Ovary (tissue), 9 donors: ENCODE results near the gene PCYOX1L. TPM values are rescaled to one million over a fixed set of nuclear protein-coding genes. Genes with fewer than 3 reads are reported as not detected.

Experiments used
- DNase-seq, 5 donors: peaks; one replicate each; pipeline ENCODE4 v3.0.0-alpha.2; 2019 to 2020
- H3K27ac ChIP-seq, 2 donors: fragments of 200-600 bp; one replicate each; pipeline versions ENCODE4 v1.5.1 to v1.8.0; 2019 to 2022
- H3K27me3 ChIP-seq: fragments of 200-600 bp; one replicate; pipeline ENCODE4 v1.8.0; 2022
- H3K36me3 ChIP-seq: fragments of 200-600 bp; sonication (generic); one replicate; pipeline ENCODE4 v1.5.1; 2019
- H3K4me1 ChIP-seq: one replicate; pipeline ENCODE4 v1.8.1; 2013; ENCODE audit warnings: mild to moderate bottlenecking, moderate library complexity; ENCODE audit not compliant: insufficient read depth
- H3K4me3 ChIP-seq: fragments of 200-600 bp; sonication (generic); one replicate; pipeline ENCODE4 v1.5.1; 2017
- H3K9me3 ChIP-seq, 2 donors: fragments of 200-600 bp in 1 of 2; sonication (generic) in 1 of 2; one replicate each; pipeline versions ENCODE4 v1.5.1 to v1.8.1; 2013 to 2019; ENCODE audit warnings: mild to moderate bottlenecking in 1 of 2, moderate library complexity in 1 of 2
- EP300 ChIP-seq: sonication (generic); formaldehyde crosslinking; IDR thresholded peaks from one replicate; pipeline ENCODE4 v1.6.1; 2017; ENCODE audit warnings: antibody characterized with exemption
- POLR2A ChIP-seq: fragments of 450-650 bp; IDR thresholded peaks from one replicate; pipeline ENCODE4 v1.6.1; 2017; ENCODE audit warnings: antibody characterized with exemption, mild to moderate bottlenecking, moderate library complexity
- WGBS, 3 donors: extraction: QIAGEN DNeasy Blood & Tissue Kit in 1 of 3; methylation state at CpG; one replicate each; pipeline versions ENCODE4 v1.1.5 to v1.1.7; 2013 to 2017; 5-methylcytosine and 5-hydroxymethylcytosine counted together
- intact Hi-C, 4 donors: fragments of 100-400 bp; cut with DNase I; formaldehyde crosslinking; loops; one replicate each; pipeline versions ENCODE4 v1.11.0 to v1.15.1; 2022 to 2023
- polyA plus RNA-seq, 2 donors: library from polyadenylated mRNA; stranded (reverse); fragments of 200-250 nt in 1 of 2; fragments of 350-450 nt in 1 of 2; fragmentation: Illumina TruSeq in 1 of 2; extraction: RNeasy Lipid Tissue Mini Kit (QIAGEN cat#74804) in 1 of 2; gene quantifications; one replicate each; pipeline ENCODE4 v1.2.3, GENCODE V29; 2013 to 2014
- total RNA-seq, 7 donors: library from RNA; depleted of rRNA in 2 of 7; stranded (reverse); fragments of >200 nt in 2 of 7; fragmentation: NEBNext Ultra II Directional in 3 of 7; extraction: Animal tissue kit (Norgen Biotek cat#: 25700) in 3 of 7; gene quantifications; one replicate each; pipeline versions ENCODE4 v1.1.0 to v1.2.4, GENCODE V29; 2016 to 2023
- TF ChIP-seq, protein P1 (sequence below), 3 donors: fragments of 450-650 bp in 2 of 3; fragments of 200-600 bp in 1 of 3; IDR thresholded peaks; one replicate each; pipeline versions ENCODE4 v1.5.1 to v1.8.0; 2016 to 2022; ENCODE audit warnings: antibody characterized with exemption in 3 of 3, mild to moderate bottlenecking in 1 of 3
- donor health status: DM: no; HTN: no; CAD: no; lungs with moderate emphysema.
- donor health status: DM: no; HTN: no; CAD: no.
- donor health status: Bipolar disorder and iron deficiency.
- donor health status: DM: yes; HTN: yes; CAD: no.
- donor health status: DM: no; HTN: no; CAD: no.
- donor health status: DM: yes; HTN: yes; CAD: no.

The PCYOX1L gene
- total and polyA plus RNA-seq, 9 donors: 5.8 to 15.2 (median 8.8) TPM

DNA sequence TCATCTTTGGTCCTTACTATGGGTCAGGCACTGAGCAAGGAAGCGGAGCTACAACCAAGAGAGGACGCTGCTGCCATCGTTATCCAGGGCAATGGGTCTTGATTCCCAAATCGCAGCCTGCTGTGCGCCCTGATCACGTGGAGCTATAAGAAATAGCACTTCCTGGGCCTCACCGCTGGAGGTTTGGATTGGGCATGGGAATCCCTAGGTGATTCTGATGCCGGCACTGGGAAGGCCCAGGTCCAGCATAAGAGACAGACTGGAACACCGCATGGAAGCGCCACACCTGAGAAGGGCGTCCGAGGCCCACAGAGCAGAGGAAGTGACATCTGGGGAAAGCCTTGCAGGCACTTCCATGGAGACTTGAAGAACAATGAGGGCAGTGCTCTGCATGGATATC, 18.3 kb downstream of the PCYOX1L start:
- TF ChIP-seq, protein P1, sequence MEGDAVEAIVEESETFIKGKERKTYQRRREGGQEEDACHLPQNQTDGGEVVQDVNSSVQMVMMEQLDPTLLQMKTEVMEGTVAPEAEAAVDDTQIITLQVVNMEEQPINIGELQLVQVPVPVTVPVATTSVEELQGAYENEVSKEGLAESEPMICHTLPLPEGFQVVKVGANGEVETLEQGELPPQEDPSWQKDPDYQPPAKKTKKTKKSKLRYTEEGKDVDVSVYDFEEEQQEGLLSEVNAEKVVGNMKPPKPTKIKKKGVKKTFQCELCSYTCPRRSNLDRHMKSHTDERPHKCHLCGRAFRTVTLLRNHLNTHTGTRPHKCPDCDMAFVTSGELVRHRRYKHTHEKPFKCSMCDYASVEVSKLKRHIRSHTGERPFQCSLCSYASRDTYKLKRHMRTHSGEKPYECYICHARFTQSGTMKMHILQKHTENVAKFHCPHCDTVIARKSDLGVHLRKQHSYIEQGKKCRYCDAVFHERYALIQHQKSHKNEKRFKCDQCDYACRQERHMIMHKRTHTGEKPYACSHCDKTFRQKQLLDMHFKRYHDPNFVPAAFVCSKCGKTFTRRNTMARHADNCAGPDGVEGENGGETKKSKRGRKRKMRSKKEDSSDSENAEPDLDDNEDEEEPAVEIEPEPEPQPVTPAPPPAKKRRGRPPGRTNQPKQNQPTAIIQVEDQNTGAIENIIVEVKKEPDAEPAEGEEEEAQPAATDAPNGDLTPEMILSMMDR (IDR thresholded peaks at IDR 0.05): no peak
- TF ChIP-seq EP300 (no peak), POLR2A (no peak)
- Histone ChIP-seq H3K36me3 (no peaks in the 10 kb centered on the region), H3K4me1 (peaks cover 15% of the 10 kb centered on the region), H3K4me3 (no peak overlapping the region), H3K27ac (no peak overlapping the region), H3K9me3 (no peaks in the 10 kb centered on the region), H3K27me3 (no peaks in the 10 kb centered on the region)
- 94 to 97% (median 96%) methylated on average over 12 of the region's 12 CpGs for WGBS, 3 donors
- no peak for DNase-seq
- intact Hi-C loops: no loop called here

DNA sequence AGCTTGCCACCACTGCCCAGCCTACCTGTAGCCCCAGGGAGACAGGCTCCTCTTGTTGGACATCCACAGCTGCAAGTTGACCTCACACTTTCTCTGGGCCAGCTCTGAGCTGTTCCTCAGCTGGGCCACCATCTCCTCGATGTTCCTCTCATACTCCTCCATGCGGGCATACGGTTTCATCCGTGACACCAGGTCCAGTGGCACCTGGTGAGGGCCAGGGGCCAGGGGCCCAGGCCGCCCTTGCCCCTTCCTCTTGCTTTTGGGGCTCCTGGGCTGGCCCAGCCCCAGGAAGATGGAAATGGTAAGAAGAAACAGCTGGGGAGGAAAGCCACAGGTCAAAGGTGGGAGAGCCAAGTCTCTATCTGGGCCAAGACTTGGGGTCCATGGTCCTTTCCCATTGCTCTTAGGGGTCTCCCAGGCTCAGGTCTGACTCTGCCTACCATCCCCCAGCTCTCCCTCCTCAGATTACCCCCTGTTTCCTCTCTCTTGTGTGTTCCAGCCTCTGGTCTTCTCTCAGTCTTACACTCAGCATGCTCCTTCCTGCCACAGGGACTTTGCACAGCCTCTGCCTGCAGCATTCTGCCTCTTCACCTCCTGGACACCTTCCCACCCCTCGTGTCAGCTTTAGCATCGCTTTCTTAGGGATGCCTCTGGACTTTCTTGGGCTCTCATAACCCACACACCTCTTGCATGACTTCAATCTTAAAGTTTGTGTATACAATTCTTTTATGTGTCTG, 19.0 kb downstream of the PCYOX1L start:
- no peaks in the 10 kb centered on the region for H3K27me3 ChIP-seq
- no peak overlapping the region for H3K27ac ChIP-seq
- peaks cover 17% of the 10 kb centered on the region for H3K4me1 ChIP-seq
- H3K4me3 ChIP-seq: no peak overlapping the region
- H3K9me3 ChIP-seq: no peaks in the 10 kb centered on the region
- H3K36me3 ChIP-seq: no peaks in the 10 kb centered on the region
- DNase-seq: no peak
- 88 to 95% (median 93%) methylated on average over 7 of the region's 7 CpGs for WGBS, 3 donors
- intact Hi-C loops: no loop called here
- no peak for TF ChIP-seq POLR2A
- TF ChIP-seq, protein P1 (IDR thresholded peaks at IDR 0.05): no peak
- no peak for TF ChIP-seq EP300

DNA sequence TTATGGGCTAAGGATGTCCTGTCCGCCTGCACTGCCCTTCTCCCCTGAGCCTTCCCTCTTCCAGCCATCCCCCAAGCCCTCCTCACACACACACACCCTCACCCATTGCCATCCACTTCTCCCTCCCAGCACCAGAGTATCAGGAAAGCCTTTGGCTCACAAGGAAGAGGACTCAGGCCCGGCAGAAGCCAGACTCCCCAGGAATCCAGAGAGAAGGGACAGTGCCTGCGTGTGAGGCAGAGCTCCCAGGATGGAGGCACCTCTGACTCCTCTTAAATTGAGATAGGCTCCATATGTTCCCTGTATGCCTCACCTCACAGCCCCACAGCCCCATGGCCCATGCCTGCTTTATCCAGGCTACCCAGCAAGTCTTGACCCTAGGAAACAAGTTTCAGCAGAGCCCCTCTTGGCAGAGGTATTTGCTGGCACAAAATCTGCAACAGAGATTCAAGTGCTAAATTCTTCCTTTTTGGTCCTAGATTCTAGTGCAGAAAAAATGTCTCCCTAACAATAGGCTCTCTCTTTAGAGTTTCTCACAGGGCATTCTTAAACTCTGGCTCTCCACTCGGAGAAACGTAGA, 20.5 kb downstream of the PCYOX1L start:
- intact Hi-C loops: no loop called here
- whole genome bisulfite sequencing, 3 donors: 27 to 31% (median 28%) methylated on average over 5 of the region's 5 CpGs
- no peak for DNase-seq

DNA sequence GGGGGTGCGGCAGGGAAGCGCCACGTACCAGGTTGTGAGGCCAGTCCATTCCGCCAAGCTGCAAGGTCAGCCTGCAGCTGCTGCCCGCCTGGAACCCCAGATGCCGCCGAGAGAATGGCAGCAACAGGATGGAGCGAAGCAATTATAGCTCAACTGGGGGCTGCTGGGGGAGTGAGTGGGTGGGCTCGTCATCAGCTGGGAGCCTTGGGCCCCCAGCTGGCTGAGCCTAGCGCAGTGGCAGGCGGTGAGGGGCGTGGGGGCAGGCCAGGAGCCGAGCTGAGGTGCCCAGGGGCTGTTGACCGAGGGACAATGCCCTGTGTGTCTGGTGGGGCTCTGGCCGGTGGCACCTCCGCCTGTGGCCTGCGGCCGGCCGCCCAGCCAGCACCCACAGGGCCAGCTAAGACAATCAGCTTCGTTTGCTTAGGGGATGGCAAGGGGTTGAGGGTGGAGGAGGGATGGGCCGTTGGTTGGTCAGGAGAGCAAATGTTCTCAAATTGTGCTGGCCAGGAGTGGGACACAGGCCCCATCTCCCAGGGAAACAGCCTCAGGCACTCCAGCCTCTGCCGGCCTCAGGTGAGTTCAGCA, 21.4 kb downstream of the PCYOX1L start, which contains the start of gene IL17B:
Gene IL17B (minus strand): TSS at position 116 of the 585 bp plus-strand sequence. CDS start 67 bp downstream, at position 49.
- TF ChIP-seq EP300: no peak
- TF ChIP-seq, protein P1 (IDR thresholded peaks at IDR 0.05): no peak
- TF ChIP-seq POLR2A: no peak
- H3K27ac ChIP-seq: peak within 1 kb of the TSS; percentile 19 to 55
- DNase-seq: no peak
- peaks cover 34% of the 10 kb centered on the region for H3K4me1 ChIP-seq
- WGBS, 3 donors: 71 to 79% (median 79%) methylated on average over 22 of the region's 22 CpGs
- H3K27me3 ChIP-seq: no peaks in the 10 kb centered on the region
- H3K4me3 ChIP-seq: no peak within 1 kb of the TSS
- H3K36me3 ChIP-seq: no peaks in the 10 kb centered on the region
- H3K9me3 ChIP-seq: no peaks in the 10 kb centered on the region
- intact Hi-C loops: no loop called here

More for the DNA sequence above, 20.5 kb downstream of the PCYOX1L start:
- no peaks in the 10 kb centered on the region for H3K36me3 ChIP-seq
- no peak for TF ChIP-seq EP300
- no peak overlapping the region for H3K4me3 ChIP-seq
- H3K27ac ChIP-seq: peak overlapping the region; percentile 19 to 55
- no peaks in the 10 kb centered on the region for H3K27me3 ChIP-seq
- H3K4me1 ChIP-seq: peaks cover 30% of the 10 kb centered on the region
- no peaks in the 10 kb centered on the region for H3K9me3 ChIP-seq
